Glutamatergic neuron (in vitro differentiated cells): ENCODE data around the gene PEAR1. TPM values are rescaled to one million over a fixed set of nuclear protein-coding genes. Genes with fewer than 3 reads are reported as not detected.

Experiments
- DNase-seq: peaks from one replicate; pipeline ENCODE4 v3.0.0; 2022
- H3K27ac Mint-ChIP-seq: one replicate; pipeline ENCODE4 v1.8.0; 2020; ENCODE audit warnings: mild to moderate bottlenecking, mixed read lengths, inconsistent platforms; ENCODE audit not compliant: unreplicated experiment
- H3K27me3 Mint-ChIP-seq: one replicate; pipeline ENCODE4 v1.8.0; 2020; ENCODE audit warnings: mild to moderate bottlenecking, moderate library complexity, mixed read lengths, inconsistent platforms; ENCODE audit not compliant: unreplicated experiment
- H3K36me3 Mint-ChIP-seq: one replicate; pipeline ENCODE4 v1.8.0; 2020; ENCODE audit warnings: mild to moderate bottlenecking, mixed read lengths, inconsistent platforms; ENCODE audit not compliant: unreplicated experiment
- H3K4me1 Mint-ChIP-seq: one replicate; pipeline ENCODE4 v1.8.0; 2020; ENCODE audit warnings: mild to moderate bottlenecking, low read depth, mixed read lengths, inconsistent platforms; ENCODE audit not compliant: unreplicated experiment
- H3K4me3 Mint-ChIP-seq: one replicate; pipeline ENCODE4 v1.8.0; 2020; ENCODE audit warnings: mild to moderate bottlenecking, mixed read lengths, inconsistent platforms; ENCODE audit not compliant: unreplicated experiment
- H3K9me3 Mint-ChIP-seq: one replicate; pipeline ENCODE4 v1.8.0; 2020; ENCODE audit warnings: mild to moderate bottlenecking, moderate library complexity, mixed read lengths, inconsistent platforms; ENCODE audit not compliant: unreplicated experiment
- total RNA-seq: library from RNA; stranded (reverse); fragmentation: NEBNext Ultra II Directional; extraction: Animal tissue kit (Norgen Biotek cat#: 25700); gene quantifications from one replicate; pipeline ENCODE4 v1.2.1, GENCODE V29; 2021; ENCODE audit not compliant: unreplicated experiment
- TF ChIP-seq, protein P1 (sequence below): fragments of 200-600 bp; sonication (generic); IDR thresholded peaks from one replicate; pipeline ENCODE4 v1.5.0; 2021; ENCODE audit not compliant: partially characterized antibody, unreplicated experiment

PEAR1 gene
- total RNA-seq, 1 donor from 2014 or later = 1.2 TPM

DNA sequence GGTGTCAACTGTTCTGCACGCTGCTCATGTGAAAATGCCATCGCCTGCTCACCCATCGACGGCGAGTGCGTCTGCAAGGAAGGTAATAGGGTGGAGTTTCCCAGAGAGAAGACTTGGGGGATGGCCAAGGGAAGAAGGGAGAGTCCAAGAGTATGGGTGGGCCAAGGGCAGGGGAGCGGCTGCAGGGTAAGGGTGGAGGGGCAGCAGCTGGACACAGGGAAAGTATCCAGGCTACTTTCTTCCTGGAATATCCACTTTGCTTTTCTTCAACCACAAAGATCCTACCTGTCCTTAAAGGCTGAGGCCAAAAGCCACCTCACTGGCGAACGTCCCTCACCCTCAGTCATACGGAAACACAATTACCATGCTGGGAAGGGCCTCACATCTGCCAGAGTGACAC is 15.4 kb downstream of the PEAR1 start:
- DNase-seq = no peak
- Mint-ChIP-seq H3K9me3 (peaks cover 1% of the 10 kb centered on the region), H3K27ac (no peak overlapping the region), H3K27me3 (peaks cover 6% of the 10 kb centered on the region), H3K36me3 (no peaks in the 10 kb centered on the region), H3K4me1 (peaks cover 3% of the 10 kb centered on the region), H3K4me3 (no peak overlapping the region)
- TF ChIP-seq, protein P1, sequence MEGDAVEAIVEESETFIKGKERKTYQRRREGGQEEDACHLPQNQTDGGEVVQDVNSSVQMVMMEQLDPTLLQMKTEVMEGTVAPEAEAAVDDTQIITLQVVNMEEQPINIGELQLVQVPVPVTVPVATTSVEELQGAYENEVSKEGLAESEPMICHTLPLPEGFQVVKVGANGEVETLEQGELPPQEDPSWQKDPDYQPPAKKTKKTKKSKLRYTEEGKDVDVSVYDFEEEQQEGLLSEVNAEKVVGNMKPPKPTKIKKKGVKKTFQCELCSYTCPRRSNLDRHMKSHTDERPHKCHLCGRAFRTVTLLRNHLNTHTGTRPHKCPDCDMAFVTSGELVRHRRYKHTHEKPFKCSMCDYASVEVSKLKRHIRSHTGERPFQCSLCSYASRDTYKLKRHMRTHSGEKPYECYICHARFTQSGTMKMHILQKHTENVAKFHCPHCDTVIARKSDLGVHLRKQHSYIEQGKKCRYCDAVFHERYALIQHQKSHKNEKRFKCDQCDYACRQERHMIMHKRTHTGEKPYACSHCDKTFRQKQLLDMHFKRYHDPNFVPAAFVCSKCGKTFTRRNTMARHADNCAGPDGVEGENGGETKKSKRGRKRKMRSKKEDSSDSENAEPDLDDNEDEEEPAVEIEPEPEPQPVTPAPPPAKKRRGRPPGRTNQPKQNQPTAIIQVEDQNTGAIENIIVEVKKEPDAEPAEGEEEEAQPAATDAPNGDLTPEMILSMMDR = no peak

DNA sequence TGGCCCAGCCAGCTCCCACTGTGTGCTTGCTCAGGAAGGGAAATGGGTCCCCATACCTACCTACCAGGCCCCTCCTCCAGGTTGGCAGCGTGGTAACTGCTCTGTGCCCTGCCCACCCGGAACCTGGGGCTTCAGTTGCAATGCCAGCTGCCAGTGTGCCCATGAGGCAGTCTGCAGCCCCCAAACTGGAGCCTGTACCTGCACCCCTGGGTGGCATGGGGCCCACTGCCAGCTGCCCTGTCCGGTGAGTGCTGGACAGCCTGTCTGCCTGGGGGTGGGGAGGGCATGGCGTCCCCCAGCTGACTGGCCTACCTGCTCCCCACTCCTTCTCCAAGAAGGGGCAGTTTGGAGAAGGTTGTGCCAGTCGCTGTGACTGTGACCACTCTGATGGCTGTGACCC is 16.2 kb downstream of the PEAR1 start:
- no peaks in the 10 kb centered on the region for H3K36me3 Mint-ChIP-seq
- H3K27ac Mint-ChIP-seq = no peak overlapping the region
- peaks cover 6% of the 10 kb centered on the region for H3K27me3 Mint-ChIP-seq
- H3K4me3 Mint-ChIP-seq = no peak overlapping the region
- H3K9me3 Mint-ChIP-seq = peaks cover 1% of the 10 kb centered on the region
- no peak for DNase-seq
- TF ChIP-seq, protein P1 = no peak
- peaks cover 8% of the 10 kb centered on the region for H3K4me1 Mint-ChIP-seq

GRCh38 chr1:156910309-156910782 is 16.8 kb downstream of the PEAR1 start:
- Mint-ChIP-seq H3K4me1 (peaks cover 8% of the 10 kb centered on the region), H3K9me3 (peaks cover 1% of the 10 kb centered on the region), H3K27me3 (peaks cover 6% of the 10 kb centered on the region), H3K4me3 (no peak overlapping the region), H3K27ac (no peak overlapping the region), H3K36me3 (no peaks in the 10 kb centered on the region)
- TF ChIP-seq, protein P1 = peak; percentile 98
- peak; percentile 77 for DNase-seq

DNA sequence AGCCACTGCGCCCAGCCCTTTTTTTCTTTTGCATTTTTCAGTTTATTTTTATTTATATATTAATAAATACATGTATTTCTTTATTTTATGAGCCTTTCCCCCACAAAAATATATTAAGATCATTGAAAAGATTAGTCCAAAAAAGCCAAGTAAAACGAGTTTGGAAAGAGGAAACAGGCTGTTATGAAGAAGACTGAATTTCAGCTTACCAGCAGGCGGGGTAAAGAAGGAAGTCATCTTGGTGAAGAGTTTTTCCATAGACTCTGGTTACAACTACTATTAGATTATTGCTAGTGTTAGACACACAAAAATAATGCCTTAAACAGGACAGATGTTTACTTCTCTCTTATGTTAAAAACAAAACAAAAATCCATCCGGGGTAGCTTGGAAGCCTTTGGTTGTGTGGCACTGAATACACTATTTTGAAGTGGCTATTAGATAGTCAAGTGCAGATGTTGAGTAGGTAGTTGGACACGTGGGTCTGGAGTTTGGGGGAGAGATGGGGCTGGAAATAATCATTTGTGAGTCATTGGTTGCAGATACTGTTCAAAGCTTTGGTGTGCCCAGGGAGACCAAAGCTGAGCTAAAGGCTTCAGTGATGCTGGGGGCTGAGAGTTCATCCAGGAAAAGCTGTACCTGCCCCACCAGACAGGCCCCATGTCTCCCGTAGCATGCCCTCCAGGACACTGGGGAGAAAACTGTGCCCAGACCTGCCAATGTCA is 18.2 kb downstream of the PEAR1 start:
- peaks cover 10% of the 10 kb centered on the region for H3K4me1 Mint-ChIP-seq
- H3K27me3 Mint-ChIP-seq = peaks cover 3% of the 10 kb centered on the region

GRCh38 chr1:156912310-156912709 is 18.8 kb downstream of the PEAR1 start:
- H3K9me3 Mint-ChIP-seq = no peaks in the 10 kb centered on the region
- H3K4me3 Mint-ChIP-seq = no peak overlapping the region
- DNase-seq = no peak
- no peaks in the 10 kb centered on the region for H3K36me3 Mint-ChIP-seq
- H3K27ac Mint-ChIP-seq = no peak overlapping the region
- TF ChIP-seq, protein P1 = no peak
- H3K27me3 Mint-ChIP-seq = peaks cover 3% of the 10 kb centered on the region
- peaks cover 10% of the 10 kb centered on the region for H3K4me1 Mint-ChIP-seq

More for the DNA sequence above, 18.2 kb downstream of the PEAR1 start:
- no peak overlapping the region for H3K27ac Mint-ChIP-seq
- TF ChIP-seq, protein P1 = no peak
- H3K9me3 Mint-ChIP-seq = peaks cover 1% of the 10 kb centered on the region
- no peak for DNase-seq
- H3K36me3 Mint-ChIP-seq = no peaks in the 10 kb centered on the region
- no peak overlapping the region for H3K4me3 Mint-ChIP-seq
